ENCODE results near the gene KRT75.

DNA sequence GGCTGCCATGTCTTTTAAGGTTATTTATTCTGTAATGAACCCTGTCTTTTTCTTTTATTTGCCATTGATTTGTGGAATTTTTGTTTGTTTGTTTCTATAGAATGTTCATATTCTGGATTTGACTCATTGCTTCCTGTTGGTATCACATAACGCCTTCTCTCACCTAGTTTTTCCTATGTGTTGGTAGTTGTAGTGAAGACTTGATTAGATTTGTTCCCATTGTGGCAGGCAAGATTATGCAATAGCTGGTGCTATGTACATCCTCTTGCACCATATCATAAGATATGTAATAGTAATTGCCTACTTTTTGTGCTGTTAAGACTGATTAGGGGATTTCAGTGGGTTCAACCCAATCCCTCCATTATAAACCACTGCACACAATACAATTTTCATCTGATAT, 21.6 kb upstream of the KRT75 start:
- TF ChIP-seq, protein P1, sequence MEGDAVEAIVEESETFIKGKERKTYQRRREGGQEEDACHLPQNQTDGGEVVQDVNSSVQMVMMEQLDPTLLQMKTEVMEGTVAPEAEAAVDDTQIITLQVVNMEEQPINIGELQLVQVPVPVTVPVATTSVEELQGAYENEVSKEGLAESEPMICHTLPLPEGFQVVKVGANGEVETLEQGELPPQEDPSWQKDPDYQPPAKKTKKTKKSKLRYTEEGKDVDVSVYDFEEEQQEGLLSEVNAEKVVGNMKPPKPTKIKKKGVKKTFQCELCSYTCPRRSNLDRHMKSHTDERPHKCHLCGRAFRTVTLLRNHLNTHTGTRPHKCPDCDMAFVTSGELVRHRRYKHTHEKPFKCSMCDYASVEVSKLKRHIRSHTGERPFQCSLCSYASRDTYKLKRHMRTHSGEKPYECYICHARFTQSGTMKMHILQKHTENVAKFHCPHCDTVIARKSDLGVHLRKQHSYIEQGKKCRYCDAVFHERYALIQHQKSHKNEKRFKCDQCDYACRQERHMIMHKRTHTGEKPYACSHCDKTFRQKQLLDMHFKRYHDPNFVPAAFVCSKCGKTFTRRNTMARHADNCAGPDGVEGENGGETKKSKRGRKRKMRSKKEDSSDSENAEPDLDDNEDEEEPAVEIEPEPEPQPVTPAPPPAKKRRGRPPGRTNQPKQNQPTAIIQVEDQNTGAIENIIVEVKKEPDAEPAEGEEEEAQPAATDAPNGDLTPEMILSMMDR (tag by site-specific recombination; IDR thresholded peaks at IDR 0.05), result no peak
- TF ChIP-seq, protein P2, sequence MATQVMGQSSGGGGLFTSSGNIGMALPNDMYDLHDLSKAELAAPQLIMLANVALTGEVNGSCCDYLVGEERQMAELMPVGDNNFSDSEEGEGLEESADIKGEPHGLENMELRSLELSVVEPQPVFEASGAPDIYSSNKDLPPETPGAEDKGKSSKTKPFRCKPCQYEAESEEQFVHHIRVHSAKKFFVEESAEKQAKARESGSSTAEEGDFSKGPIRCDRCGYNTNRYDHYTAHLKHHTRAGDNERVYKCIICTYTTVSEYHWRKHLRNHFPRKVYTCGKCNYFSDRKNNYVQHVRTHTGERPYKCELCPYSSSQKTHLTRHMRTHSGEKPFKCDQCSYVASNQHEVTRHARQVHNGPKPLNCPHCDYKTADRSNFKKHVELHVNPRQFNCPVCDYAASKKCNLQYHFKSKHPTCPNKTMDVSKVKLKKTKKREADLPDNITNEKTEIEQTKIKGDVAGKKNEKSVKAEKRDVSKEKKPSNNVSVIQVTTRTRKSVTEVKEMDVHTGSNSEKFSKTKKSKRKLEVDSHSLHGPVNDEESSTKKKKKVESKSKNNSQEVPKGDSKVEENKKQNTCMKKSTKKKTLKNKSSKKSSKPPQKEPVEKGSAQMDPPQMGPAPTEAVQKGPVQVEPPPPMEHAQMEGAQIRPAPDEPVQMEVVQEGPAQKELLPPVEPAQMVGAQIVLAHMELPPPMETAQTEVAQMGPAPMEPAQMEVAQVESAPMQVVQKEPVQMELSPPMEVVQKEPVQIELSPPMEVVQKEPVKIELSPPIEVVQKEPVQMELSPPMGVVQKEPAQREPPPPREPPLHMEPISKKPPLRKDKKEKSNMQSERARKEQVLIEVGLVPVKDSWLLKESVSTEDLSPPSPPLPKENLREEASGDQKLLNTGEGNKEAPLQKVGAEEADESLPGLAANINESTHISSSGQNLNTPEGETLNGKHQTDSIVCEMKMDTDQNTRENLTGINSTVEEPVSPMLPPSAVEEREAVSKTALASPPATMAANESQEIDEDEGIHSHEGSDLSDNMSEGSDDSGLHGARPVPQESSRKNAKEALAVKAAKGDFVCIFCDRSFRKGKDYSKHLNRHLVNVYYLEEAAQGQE (tag by site-specific recombination; IDR thresholded peaks at IDR 0.05), result no peak
- TF ChIP-seq ZNF133 (tag by site-specific recombination; IDR thresholded peaks at IDR 0.05), result no peak
- no peak for TF ChIP-seq KLF9 (tag by site-specific recombination; IDR thresholded peaks at IDR 0.05; ENCODE audit: low read depth)
- no peak for TF ChIP-seq ZNF175 (tag by site-specific recombination; IDR thresholded peaks at IDR 0.05)
- TF ChIP-seq, protein P3, sequence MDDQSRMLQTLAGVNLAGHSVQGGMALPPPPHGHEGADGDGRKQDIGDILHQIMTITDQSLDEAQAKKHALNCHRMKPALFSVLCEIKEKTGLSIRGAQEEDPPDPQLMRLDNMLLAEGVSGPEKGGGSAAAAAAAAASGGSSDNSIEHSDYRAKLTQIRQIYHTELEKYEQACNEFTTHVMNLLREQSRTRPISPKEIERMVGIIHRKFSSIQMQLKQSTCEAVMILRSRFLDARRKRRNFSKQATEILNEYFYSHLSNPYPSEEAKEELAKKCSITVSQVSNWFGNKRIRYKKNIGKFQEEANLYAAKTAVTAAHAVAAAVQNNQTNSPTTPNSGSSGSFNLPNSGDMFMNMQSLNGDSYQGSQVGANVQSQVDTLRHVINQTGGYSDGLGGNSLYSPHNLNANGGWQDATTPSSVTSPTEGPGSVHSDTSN (CRISPR knock-in tag; IDR thresholded peaks at IDR 0.05), result no peak
- no peak for TF ChIP-seq ZNF76 (tag by site-specific recombination; IDR thresholded peaks at IDR 0.05; ENCODE audit: borderline replicate concordance, low read depth)
- no peak for TF ChIP-seq ZNF274 (IDR thresholded peaks at IDR 0.05; ENCODE audit: low read length)
- TF ChIP-seq ZNF274 (tag by site-specific recombination; IDR thresholded peaks at IDR 0.05; ENCODE audit: borderline replicate concordance), result no peak

All from HEK293 (cell line).